Measurements from ENCODE around the gene IGFLR1. TPM values are rescaled to one million over a fixed set of nuclear protein-coding genes. Genes with fewer than 3 reads are reported as not detected.

IGFLR1 gene
- 100 to 1,000 TPM; 119 to 124 TPM for total RNA-seq
- 10 to 100 TPM; 93.9 to 99.5 TPM for polyA plus RNA-seq

GRCh38 chr19:35742121-35742724 is at the start of gene IGFLR1:
Gene IGFLR1, minus strand, starts transcription at chr19:35742452. Its CDS starts 1,272 bp downstream, at chr19:35741180.
- Histone ChIP-seq H3K27me3 (ENCODE audit: insufficient read depth, low read length) (no peaks in the 10 kb centered on the region), H3K9me3 (ENCODE audit: control insufficient read depth in 1 of 2, low read length in 2 of 2) (no peaks in the 10 kb centered on the region), H3K36me3 (ENCODE audit: insufficient read depth, low read length) (peaks cover 17% of the 10 kb centered on the region), H3K4me1 (ENCODE audit: insufficient read depth, low read length) (peaks cover 60% of the 10 kb centered on the region), H3K27ac (ENCODE audit: low read depth, low read length) (peak within 1 kb of the TSS; percentile 77), H3K4me3 (ENCODE audit: low read length in 2 of 2) (peak within 1 kb of the TSS; percentile 42 to 63)
- H3K36me3 Mint-ChIP-seq: peaks cover 8 to 33% of the 10 kb centered on the region in 2 donors
- intact Hi-C loops (cut with micrococcal nuclease): loop anchor here (10.0 kb wide), 1 partner anchor 1633 kb away; the partner anchor contains the start of gene ZNF527
- H3K4me3 Mint-ChIP-seq: peak within 1 kb of the TSS; percentile 88 to 97 (median 91)
- ChIA-PET POLR2A (ENCODE audit: partially characterized antibody) (interaction anchor here (0.8 to 4.6 kb wide), 15 partner anchors 9 to 211 kb away, joined by 3 to 51 read pairs (median 4); partner anchors contain the start of genes COX6B1, HSPB6, KMT2B and PROSER3), CTCF (ENCODE audit: partially characterized antibody) (interaction anchor here (0.6 to 0.8 kb wide), 2 partner anchors 13 to 14 kb away, joined by 3 read pairs; no protein-coding TSS in a partner anchor)
- DNase-seq: peak; percentile 71 to 83 (median 73)
- no peaks in the 10 kb centered on the region for H3K27me3 Mint-ChIP-seq
- H3K9me3 Mint-ChIP-seq: no peaks in the 10 kb centered on the region
- peaks cover 21 to 69% (median 45%) of the 10 kb centered on the region in 4 donors for H3K4me1 Mint-ChIP-seq
- H3K27ac Mint-ChIP-seq: peak within 1 kb of the TSS; percentile 95 to 99 (median 98)

GRCh38 chr19:35791814-35792279 is 49.6 kb upstream of the IGFLR1 start:
- DNase-seq: no peak
- Mint-ChIP-seq H3K36me3 (no peaks in the 10 kb centered on the region), H3K4me3 (no peak overlapping the region), H3K4me1 (peaks cover 0 to 6% (median 0%) of the 10 kb centered on the region in 4 donors), H3K27ac (no peak overlapping the region), H3K27me3 (peaks cover 13 to 15% of the 10 kb centered on the region in 2 donors), H3K9me3 (peaks cover 0 to 3% (median 0%) of the 10 kb centered on the region in 8 donors)
- ChIA-PET POLR2A (ENCODE audit: partially characterized antibody) (interaction anchor here (1.2 kb wide), 1 partner anchor 98 kb away, joined by 3 read pairs; no protein-coding TSS in a partner anchor), CTCF (ENCODE audit: partially characterized antibody) (no interaction called here)
- Histone ChIP-seq H3K27ac (ENCODE audit: low read depth, low read length) (no peak overlapping the region), H3K9me3 (ENCODE audit: control insufficient read depth in 1 of 2, low read length in 2 of 2) (no peaks in the 10 kb centered on the region), H3K36me3 (ENCODE audit: insufficient read depth, low read length) (no peaks in the 10 kb centered on the region), H3K4me1 (ENCODE audit: insufficient read depth, low read length) (no peaks in the 10 kb centered on the region), H3K4me3 (ENCODE audit: low read length in 2 of 2) (no peak overlapping the region), H3K27me3 (ENCODE audit: insufficient read depth, low read length) (no peaks in the 10 kb centered on the region)
- intact Hi-C loops (cut with micrococcal nuclease): no loop called here

GRCh38 chr19:35790981-35791813 is 48.9 kb upstream of the IGFLR1 start:
- no peak overlapping the region for H3K4me3 ChIP-seq (ENCODE audit: low read length in 2 of 2)
- no peaks in the 10 kb centered on the region for H3K4me1 ChIP-seq (ENCODE audit: insufficient read depth, low read length)
- peak in 1 of 5 donors; percentile 9 for DNase-seq
- no peak overlapping the region for H3K4me3 Mint-ChIP-seq
- no peak overlapping the region for H3K27ac ChIP-seq (ENCODE audit: low read depth, low read length)
- H3K9me3 ChIP-seq (ENCODE audit: control insufficient read depth in 1 of 2, low read length in 2 of 2): no peaks in the 10 kb centered on the region
- H3K27me3 Mint-ChIP-seq: peaks cover 8 to 9% of the 10 kb centered on the region in 2 donors
- no peaks in the 10 kb centered on the region for H3K36me3 ChIP-seq (ENCODE audit: insufficient read depth, low read length)
- ChIA-PET POLR2A (ENCODE audit: partially characterized antibody) (interaction anchor here (1.2 kb wide), 1 partner anchor 97 kb away, joined by 3 read pairs; no protein-coding TSS in a partner anchor), CTCF (ENCODE audit: partially characterized antibody) (interaction anchor here (0.6 kb wide), 1 partner anchor 156 kb away, joined by 3 read pairs; no protein-coding TSS in a partner anchor)
- H3K9me3 Mint-ChIP-seq: peaks cover 0 to under 1% (median 0%) of the 10 kb centered on the region in 8 donors
- H3K36me3 Mint-ChIP-seq: no peaks in the 10 kb centered on the region
- H3K27ac Mint-ChIP-seq: no peak overlapping the region
- H3K4me1 Mint-ChIP-seq: no peaks in the 10 kb centered on the region
- H3K27me3 ChIP-seq (ENCODE audit: insufficient read depth, low read length): no peaks in the 10 kb centered on the region
- intact Hi-C loops (cut with micrococcal nuclease): no loop called here

GRCh38 chr19:35789978-35790944 is 48.0 kb upstream of the IGFLR1 start:
- Mint-ChIP-seq H3K27me3 (peaks cover 4 to 6% of the 10 kb centered on the region in 2 donors), H3K4me1 (no peaks in the 10 kb centered on the region), H3K27ac (no peak overlapping the region), H3K4me3 (no peak overlapping the region), H3K36me3 (peaks cover 0 to 1% of the 10 kb centered on the region in 2 donors), H3K9me3 (peaks cover 0 to 2% (median 0%) of the 10 kb centered on the region in 8 donors)
- no peak overlapping the region for H3K4me3 ChIP-seq (ENCODE audit: low read length in 2 of 2)
- intact Hi-C loops (cut with micrococcal nuclease): no loop called here
- no peak overlapping the region for H3K27ac ChIP-seq (ENCODE audit: low read depth, low read length)
- no peaks in the 10 kb centered on the region for H3K4me1 ChIP-seq (ENCODE audit: insufficient read depth, low read length)
- ChIA-PET POLR2A (ENCODE audit: partially characterized antibody) (interaction anchor here (1.2 kb wide), 1 partner anchor 96 kb away, joined by 3 read pairs; no protein-coding TSS in a partner anchor), CTCF (ENCODE audit: partially characterized antibody) (interaction anchor here (1.0 kb wide), 1 partner anchor 95 kb away, joined by 3 read pairs; no protein-coding TSS in a partner anchor)
- H3K9me3 ChIP-seq (ENCODE audit: control insufficient read depth in 1 of 2, low read length in 2 of 2): no peaks in the 10 kb centered on the region
- H3K36me3 ChIP-seq (ENCODE audit: insufficient read depth, low read length): no peaks in the 10 kb centered on the region
- no peaks in the 10 kb centered on the region for H3K27me3 ChIP-seq (ENCODE audit: insufficient read depth, low read length)
- DNase-seq: no peak

- intact Hi-C loops (cut with micrococcal nuclease): no loop called here
- no peaks in the 10 kb centered on the region for H3K27me3 ChIP-seq (ENCODE audit: insufficient read depth, low read length)
- Mint-ChIP-seq H3K4me3 (no peak overlapping the region), H3K9me3 (peaks cover 0 to 2% (median 0%) of the 10 kb centered on the region in 8 donors), H3K36me3 (peaks cover 0 to 1% of the 10 kb centered on the region in 2 donors), H3K27me3 (peaks cover 4 to 6% of the 10 kb centered on the region in 2 donors), H3K4me1 (no peaks in the 10 kb centered on the region), H3K27ac (no peak overlapping the region)
- POLR2A ChIA-PET (ENCODE audit: partially characterized antibody): no interaction called here
- DNase-seq: no peak
- H3K9me3 ChIP-seq (ENCODE audit: control insufficient read depth in 1 of 2, low read length in 2 of 2): no peaks in the 10 kb centered on the region
- no peak overlapping the region for H3K27ac ChIP-seq (ENCODE audit: low read depth, low read length)
- no peaks in the 10 kb centered on the region for H3K36me3 ChIP-seq (ENCODE audit: insufficient read depth, low read length)
- CTCF ChIA-PET (ENCODE audit: partially characterized antibody): interaction anchor here (1.0 kb wide), 1 partner anchor 94 kb away, joined by 3 read pairs; no protein-coding TSS in a partner anchor
- no peak overlapping the region for H3K4me3 ChIP-seq (ENCODE audit: low read length in 2 of 2)
- H3K4me1 ChIP-seq (ENCODE audit: insufficient read depth, low read length): no peaks in the 10 kb centered on the region
Observed at GRCh38 chr19:35789195-35789977, 47.1 kb upstream of the IGFLR1 start.

Data from CD4-positive, alpha-beta memory T cell (primary cell).